ENCODE results near the gene TRPC3.

TRPC3 gene

GRCh38 chr4:121873604-121874003 is 78.3 kb downstream of the TRPC3 start:
- no peak overlapping the region for H3K4me3 ChIP-seq (ENCODE audit: control insufficient read depth, low read depth, low read length)
- no peak for TF ChIP-seq CTCF (conservative IDR thresholded peaks at IDR 0.05; ENCODE audit: control insufficient read depth, insufficient read depth, low read depth, low read length)
- DNase-seq (ENCODE audit: low read depth) = no peak

GRCh38 chr4:121869841-121870822 is 81.7 kb downstream of the TRPC3 start, which contains the start of gene BBS7:
Gene BBS7, minus strand, starts transcription at chr4:121870474. Its CDS starts 161 bp downstream, at chr4:121870313.
- TF ChIP-seq CTCF (conservative IDR thresholded peaks at IDR 0.05; ENCODE audit: control insufficient read depth, insufficient read depth, low read depth, low read length) = no peak

GRCh38 chr4:121863799-121864198 is 88.1 kb downstream of the TRPC3 start:
- DNase-seq (ENCODE audit: low read depth) = no peak
- no peak for TF ChIP-seq CTCF (conservative IDR thresholded peaks at IDR 0.05; ENCODE audit: control insufficient read depth, insufficient read depth, low read depth, low read length)

More at GRCh38 chr4:121869841-121870822, 81.7 kb downstream of the TRPC3 start, which contains the start of gene BBS7:
- DNase-seq (ENCODE audit: low read depth) = peak; percentile 94
- H3K4me3 ChIP-seq (ENCODE audit: control insufficient read depth, low read depth, low read length) = peak within 1 kb of the TSS; percentile 78

GRCh38 chr4:121861426-121861825 is 90.4 kb downstream of the TRPC3 start:
- no peak for DNase-seq (ENCODE audit: low read depth)
- no peak overlapping the region for H3K4me3 ChIP-seq (ENCODE audit: control insufficient read depth, low read depth, low read length)
- TF ChIP-seq CTCF (conservative IDR thresholded peaks at IDR 0.05; ENCODE audit: control insufficient read depth, insufficient read depth, low read depth, low read length) = no peak

More at GRCh38 chr4:121863799-121864198, 88.1 kb downstream of the TRPC3 start:
- no peak overlapping the region for H3K4me3 ChIP-seq (ENCODE audit: control insufficient read depth, low read depth, low read length)

- no peak overlapping the region for H3K4me3 ChIP-seq (ENCODE audit: control insufficient read depth, low read depth, low read length)
- no peak for TF ChIP-seq CTCF (conservative IDR thresholded peaks at IDR 0.05; ENCODE audit: control insufficient read depth, insufficient read depth, low read depth, low read length)
- DNase-seq (ENCODE audit: low read depth) = peak; percentile 17
These were observed 91.7 kb downstream of the TRPC3 start for GRCh38 chr4:121860121-121860520.

GRCh38 chr4:121851354-121851753 is 100.5 kb downstream of the TRPC3 start:
- no peak for DNase-seq (ENCODE audit: low read depth)
- no peak for TF ChIP-seq CTCF (conservative IDR thresholded peaks at IDR 0.05; ENCODE audit: control insufficient read depth, insufficient read depth, low read depth, low read length)
- H3K4me3 ChIP-seq (ENCODE audit: control insufficient read depth, low read depth, low read length) = no peak overlapping the region
